GM13976 (cell line): Measurements from ENCODE around the gene OR9A4.

ENCODE experiments used
- DNase-seq: peaks from one replicate; pipeline ENCODE4 v3.0.0; 2012; ENCODE audit warnings: low spot score
- in situ Hi-C: fragments of 300-500 bp; cut with MboI; formaldehyde crosslinking; loops from one replicate; pipeline ENCODE4 v1.12.0; 2022; ENCODE audit warnings: low sequenced_read_pairs, mixed read lengths, inconsistent platforms; ENCODE audit not compliant: unreplicated experiment
- TF ChIP-seq, protein P1 (sequence below): IDR thresholded peaks from 2 replicates; pipeline ENCODE4 v1.5.1; 2012; ENCODE audit warnings: borderline replicate concordance, mild to moderate bottlenecking; ENCODE audit not compliant: insufficient read depth; ENCODE audit errors: extremely low read depth, missing control alignments, control extremely low read depth

Gene OR9A4, protein sequence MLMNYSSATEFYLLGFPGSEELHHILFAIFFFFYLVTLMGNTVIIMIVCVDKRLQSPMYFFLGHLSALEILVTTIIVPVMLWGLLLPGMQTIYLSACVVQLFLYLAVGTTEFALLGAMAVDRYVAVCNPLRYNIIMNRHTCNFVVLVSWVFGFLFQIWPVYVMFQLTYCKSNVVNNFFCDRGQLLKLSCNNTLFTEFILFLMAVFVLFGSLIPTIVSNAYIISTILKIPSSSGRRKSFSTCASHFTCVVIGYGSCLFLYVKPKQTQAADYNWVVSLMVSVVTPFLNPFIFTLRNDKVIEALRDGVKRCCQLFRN

DNA sequence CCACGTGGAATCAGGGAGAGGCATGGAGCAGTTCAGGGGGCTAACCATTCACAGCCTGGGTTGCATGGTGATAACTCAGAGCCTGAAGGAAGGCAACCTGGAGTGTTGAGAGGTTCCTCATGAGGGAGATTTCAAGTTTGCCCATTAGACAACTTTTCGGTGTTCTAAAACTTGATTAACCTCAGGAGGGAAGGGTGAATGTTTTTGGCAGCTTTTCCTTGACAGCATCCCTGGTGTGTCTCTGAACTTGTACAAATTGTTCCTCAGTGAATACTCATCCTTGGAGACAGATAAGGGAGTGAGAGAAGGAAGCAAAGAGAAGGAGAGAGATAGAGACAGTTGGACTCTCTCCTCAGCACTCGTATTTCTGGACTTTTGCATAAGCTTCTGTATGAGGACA, at the start of gene OR9A4:
Gene OR9A4, plus strand, starts transcription at position 301 of the 400 bp plus-strand sequence. CDS start 2,477 bp downstream, outside the sequence.
- in situ Hi-C loops = no loop called here
- TF ChIP-seq, protein P1, sequence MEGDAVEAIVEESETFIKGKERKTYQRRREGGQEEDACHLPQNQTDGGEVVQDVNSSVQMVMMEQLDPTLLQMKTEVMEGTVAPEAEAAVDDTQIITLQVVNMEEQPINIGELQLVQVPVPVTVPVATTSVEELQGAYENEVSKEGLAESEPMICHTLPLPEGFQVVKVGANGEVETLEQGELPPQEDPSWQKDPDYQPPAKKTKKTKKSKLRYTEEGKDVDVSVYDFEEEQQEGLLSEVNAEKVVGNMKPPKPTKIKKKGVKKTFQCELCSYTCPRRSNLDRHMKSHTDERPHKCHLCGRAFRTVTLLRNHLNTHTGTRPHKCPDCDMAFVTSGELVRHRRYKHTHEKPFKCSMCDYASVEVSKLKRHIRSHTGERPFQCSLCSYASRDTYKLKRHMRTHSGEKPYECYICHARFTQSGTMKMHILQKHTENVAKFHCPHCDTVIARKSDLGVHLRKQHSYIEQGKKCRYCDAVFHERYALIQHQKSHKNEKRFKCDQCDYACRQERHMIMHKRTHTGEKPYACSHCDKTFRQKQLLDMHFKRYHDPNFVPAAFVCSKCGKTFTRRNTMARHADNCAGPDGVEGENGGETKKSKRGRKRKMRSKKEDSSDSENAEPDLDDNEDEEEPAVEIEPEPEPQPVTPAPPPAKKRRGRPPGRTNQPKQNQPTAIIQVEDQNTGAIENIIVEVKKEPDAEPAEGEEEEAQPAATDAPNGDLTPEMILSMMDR = no peak
- no peak for DNase-seq

DNA sequence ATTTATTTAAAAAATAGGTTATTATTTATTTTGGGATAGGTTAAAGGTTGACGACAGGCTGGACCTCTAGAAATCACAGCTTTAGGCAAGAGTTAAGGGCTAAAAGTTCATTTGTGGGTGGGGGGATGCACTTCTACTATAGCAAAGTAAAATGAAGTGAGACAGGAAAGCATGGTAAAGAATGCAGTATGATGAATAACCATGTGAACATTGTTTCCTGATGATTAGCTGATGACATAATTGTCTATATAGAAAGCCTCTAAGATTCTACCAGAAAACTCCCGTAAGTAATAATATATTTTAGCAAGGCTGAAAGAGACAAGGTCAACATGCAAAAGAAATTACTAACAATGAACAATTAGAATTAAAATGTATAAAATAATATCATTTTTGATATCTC, 49.2 kb upstream of the OR9A4 start:
- in situ Hi-C loops = no loop called here
- TF ChIP-seq, protein P1 = no peak
- no peak for DNase-seq

DNA sequence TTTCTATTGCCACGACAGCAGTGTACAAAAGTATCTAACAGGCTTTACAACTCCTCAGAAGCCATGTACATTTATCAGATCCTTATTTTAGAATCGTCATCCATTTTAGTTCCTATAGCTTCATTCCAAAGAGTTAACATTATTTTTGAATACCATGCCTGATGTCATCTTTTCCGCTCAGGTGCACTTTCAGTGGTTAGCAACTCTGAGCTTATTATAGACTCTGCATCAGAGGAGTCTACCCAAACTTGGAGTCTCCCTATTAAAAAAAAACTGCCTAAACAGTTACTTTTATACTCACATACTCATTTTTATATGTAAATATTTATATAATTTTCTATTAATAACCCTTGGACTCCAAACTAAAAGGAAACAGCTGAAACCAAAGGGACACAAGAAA, 43.3 kb upstream of the OR9A4 start:
- no peak for DNase-seq
- in situ Hi-C loops = no loop called here

DNA sequence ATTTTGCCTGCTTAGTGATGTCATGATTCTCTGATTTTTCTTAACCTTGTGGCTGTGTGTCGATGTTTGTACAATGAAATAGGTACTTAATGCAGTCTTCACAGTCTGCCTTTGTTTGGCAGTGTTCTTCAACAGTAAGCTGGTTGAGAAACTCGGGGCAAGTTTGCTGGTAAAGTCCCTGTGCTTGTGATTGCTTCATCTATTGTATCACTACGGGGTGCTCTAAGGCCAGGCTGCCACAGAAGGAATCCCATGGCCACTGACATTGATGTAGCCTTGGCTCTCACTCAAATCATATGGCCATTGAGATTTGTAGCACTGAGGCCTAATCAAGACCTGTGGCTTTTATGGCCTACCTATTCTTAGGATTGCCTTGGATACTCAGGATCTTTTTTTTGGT, 41.4 kb upstream of the OR9A4 start:
- TF ChIP-seq, protein P1 = no peak
- DNase-seq = no peak
- in situ Hi-C loops = no loop called here

More for the DNA sequence above, 43.3 kb upstream of the OR9A4 start:
- TF ChIP-seq, protein P1 = no peak

DNA sequence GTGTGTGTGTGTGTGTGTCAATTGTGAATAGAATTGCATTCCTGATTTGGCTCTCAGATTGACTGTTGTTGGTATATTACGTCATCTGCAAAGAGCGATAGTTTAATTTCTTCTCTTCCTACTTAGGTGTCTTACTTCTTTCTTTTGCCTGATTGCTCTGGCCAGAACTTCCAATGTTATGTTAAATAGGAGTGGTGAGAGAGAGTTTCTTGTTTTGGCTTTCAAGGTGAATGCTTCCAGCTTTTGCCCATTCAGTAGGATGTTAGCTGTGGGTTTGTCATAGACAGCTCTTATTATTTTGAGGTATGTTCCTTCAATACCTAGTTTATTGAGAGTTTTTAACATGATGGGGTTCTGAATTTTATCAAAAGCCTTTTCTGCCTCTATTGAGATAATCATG, 40.7 kb upstream of the OR9A4 start:
- in situ Hi-C loops = no loop called here
- DNase-seq = no peak
- TF ChIP-seq, protein P1 = no peak

DNA sequence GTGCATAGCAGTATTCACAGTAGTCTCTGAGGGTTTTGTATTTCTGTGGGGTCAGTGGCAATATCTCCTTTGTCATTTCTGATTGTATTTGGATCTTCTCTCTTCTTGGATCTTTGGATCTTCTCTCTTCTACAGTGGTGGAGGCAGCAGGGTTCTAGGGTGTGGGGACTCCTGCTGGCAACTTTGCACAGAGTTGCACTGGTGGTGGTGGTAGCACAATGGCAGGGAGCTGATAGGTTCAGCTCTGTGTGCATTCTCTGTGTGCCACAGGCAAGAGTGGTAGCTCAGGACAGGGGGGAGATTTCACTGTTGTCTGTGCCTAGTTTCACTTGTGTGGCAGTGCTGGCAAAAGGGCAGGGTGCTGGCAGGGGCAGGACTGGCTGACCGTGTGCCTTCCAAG, 39.8 kb upstream of the OR9A4 start:
- no peak for DNase-seq
- in situ Hi-C loops = no loop called here
- TF ChIP-seq, protein P1 = no peak
